Activated CD4-positive, alpha-beta T cell treated with anti-CD3 and anti-CD28 coated beads, Interleukin-10, Interleukin-2, amounts not matched to agents 100 ng/mL and 50 ng/mL, durations not matched to agents 16 hours and 8 hours (primary cell): Measurements from ENCODE around the gene NT5DC4.
A peak's percentile ranks its signal among the peaks of the same experiment; 100 is the strongest.

Source experiments
- DNase-seq: peaks from one replicate; pipeline ENCODE4 v3.0.0-alpha.2; 2020

Gene NT5DC4

DNA sequence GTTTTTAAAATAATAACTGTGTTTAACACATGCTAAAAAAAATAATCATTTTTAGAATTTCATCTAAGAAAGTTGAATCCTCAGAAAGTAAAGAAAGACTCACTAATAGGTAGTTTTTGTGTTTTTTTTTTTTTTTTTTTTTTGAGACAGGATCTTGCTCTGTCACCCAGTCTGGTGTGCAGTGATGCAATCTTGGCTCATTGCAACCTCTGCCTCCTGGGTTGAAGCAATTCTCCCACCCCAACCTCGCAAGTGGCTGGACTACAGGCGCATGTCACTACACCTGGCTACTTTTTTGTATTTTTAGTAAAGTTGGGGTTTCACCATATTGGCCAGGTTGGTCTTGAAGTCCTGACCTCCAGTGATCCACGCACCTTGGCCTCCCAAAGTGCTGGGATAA, 36.4 kb downstream of the NT5DC4 start:
- DNase-seq: no peak

DNA sequence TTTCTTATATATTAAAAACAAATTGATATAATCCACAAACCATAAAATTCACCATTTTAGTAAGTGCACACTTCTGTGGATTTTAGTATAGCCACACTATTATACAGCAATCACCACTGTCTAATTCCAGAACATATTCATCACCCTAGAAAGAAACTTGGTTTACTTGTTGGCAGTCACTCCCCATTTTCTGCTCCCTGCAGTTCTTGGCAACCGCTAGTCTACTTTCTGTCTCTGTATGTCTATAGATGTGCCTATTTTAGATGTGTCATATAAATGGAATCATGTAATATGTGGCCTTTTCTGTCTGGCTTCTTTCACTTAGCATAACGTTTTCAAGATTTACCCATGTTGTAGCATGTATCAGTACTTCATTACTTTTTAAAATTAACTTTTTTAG, 37.9 kb downstream of the NT5DC4 start:
- no peak for DNase-seq

- DNase-seq: no peak
Measured at GRCh38 chr2:112760149-112760548, 39.3 kb downstream of the NT5DC4 start.

- no peak for DNase-seq
Measured at GRCh38 chr2:112762276-112762675, 41.5 kb downstream of the NT5DC4 start.

DNA sequence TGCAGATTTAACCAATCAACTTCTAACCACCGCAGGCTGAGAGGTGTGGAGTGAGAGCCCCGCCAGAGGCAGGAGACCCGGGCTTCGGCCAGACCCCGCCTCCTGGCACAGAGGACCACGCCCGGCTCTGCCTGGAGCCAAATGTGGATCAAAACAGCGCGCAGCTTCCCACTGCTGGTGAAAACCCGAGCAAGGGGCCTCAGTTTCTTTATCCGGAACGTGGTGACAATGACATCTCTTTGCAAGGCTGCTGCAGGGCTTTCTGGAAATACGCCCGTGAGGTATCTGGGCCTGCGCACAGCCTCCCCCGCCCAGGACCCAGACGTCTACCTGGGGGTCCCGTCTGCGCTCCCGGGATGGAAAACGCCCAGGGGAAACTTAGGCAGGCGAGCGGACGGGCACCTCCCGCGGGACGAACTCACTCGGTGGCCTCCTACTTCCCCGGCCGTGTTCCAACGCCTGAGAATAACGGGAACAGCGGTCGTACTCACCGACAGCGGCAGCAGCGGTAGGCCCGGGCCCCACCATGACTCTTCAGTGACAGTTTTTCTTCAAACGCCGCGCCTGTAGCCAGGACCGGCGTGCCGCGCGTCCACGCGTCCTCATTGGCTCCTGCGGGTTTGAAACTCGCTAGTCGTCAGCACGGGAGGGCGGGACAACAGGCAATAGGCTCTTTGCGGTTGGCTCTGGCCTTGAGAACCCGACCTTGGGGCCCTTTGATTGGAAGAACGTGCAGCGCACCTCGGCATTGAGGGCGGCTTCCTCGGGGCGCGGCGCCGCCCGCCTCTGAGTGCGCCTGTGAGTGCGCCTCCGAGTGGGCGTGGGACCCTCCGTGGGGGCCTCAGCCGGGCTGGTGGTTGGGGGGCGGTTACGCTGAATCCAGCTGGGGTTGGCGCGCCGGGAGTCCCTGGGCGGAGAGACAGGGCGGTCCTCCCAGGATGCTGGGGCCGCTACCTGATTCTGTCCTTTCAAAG, 43.5 kb downstream of the NT5DC4 start, which contains the start of gene CKAP2L:
TSS of gene CKAP2L (minus strand) at position 539 of the 974 bp plus-strand sequence. CDS start at position 528, 11 bp downstream.
- DNase-seq: peak; percentile 99

DNA sequence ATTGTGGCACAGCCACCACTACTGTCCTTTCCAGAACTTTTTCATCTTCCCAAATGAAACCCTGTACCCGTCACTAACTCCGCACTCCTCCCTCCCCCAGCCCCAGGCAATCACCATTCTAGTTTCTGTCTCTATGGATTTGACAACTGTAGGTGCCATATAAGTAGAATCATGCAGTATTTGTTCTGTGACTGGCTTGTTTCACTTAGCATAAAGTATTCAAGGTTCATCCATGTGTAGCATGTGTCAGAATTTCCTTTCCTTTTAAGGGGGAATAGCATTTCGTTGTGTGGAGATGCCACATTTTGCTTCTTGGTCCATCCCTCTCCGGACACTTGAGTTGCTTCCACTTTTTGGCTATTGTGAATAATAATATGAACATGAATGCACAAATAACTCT, 44.4 kb downstream of the NT5DC4 start:
- DNase-seq: no peak

DNA sequence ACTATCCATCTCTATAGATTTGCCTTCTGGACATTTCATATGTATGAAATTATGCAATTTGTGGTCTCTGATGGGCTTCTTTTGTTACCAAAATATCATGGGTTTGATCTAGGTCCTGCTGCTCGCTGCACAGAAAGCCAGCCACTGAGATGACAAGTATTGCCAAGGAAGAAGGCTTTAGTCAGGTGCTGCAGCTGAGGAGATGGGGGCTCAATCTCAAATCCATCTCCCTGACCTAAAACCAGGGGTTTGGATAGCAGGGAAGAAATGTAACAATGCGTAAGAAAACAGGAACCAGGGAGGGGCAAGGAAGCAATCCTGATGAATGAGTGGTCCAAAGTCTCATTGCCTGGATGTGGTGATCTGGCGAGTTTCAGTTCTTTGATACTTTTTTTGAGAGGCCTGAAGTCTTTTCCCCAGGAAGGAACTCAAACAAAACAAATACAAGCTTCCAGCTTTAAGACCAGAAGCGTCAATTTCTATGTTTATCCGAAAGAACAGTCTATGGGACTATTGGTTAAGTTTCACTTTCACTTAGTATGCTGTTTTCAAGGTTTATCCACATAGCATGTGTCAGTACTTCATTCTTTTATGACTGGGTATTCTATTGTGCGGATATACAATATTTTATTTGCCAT, 47.0 kb downstream of the NT5DC4 start:
- DNase-seq: no peak

DNA sequence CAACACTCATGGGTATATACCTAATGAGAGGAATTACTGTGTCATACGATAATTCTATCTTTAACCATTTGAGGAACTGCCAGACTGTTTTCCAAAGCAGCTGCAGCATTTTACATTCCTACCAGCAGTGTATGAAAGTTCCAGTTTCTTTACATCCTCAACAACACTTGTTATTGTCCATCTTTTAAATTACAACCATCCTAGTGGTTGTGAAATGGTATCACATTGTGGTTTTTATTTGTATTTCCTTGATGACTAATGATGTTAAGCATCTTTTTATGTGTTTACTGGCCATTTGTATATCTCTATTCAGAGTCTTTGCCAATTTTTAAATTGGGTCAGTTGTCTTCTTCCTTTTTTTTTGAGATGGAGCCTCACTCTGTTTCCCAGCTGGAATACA, 47.6 kb downstream of the NT5DC4 start:
- no peak for DNase-seq

- DNase-seq: no peak
Measured at GRCh38 chr2:112772322-112772721, 51.5 kb downstream of the NT5DC4 start.

- no peak for DNase-seq
Measured at GRCh38 chr2:112772911-112773475, 52.2 kb downstream of the NT5DC4 start.

- no peak for DNase-seq
Measured at GRCh38 chr2:112773556-112773955, 52.7 kb downstream of the NT5DC4 start.

DNA sequence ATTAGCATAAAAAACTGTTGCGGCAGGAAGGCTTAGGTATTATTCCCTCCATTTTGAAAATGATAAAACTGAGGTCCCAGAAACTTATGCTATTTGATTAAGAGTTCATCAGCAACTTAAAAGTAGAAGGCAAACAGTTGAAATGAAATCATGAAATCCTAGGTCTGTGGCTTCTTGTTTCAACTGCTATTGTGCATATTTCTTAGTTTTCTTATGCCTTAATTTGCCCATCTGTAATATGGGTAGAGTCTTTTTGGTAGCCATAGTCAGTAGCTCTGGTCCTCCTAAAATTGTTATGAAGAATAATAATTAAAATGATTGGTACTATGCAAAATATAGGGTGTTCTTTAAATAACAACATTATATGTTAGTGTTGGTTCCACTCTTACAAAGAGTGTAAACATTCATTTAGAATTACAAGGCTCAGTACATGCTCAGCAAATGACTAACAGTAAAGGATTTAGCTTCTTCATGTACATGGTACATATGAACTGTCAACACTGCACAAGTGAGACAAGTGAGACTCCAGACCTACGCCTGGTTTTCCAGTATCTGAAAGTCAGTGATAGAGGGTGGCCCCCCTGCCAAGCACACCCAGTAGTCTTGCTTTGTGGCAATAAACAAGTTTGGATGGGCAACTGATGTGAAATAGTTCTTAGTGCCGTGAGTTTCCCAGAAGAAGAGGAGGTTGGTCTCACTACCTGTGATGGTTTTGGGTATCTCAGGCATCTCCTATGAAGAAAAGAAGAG, 53.9 kb downstream of the NT5DC4 start:
- no peak for DNase-seq

- DNase-seq: no peak
Measured at GRCh38 chr2:112776113-112776512, 55.3 kb downstream of the NT5DC4 start.

DNA sequence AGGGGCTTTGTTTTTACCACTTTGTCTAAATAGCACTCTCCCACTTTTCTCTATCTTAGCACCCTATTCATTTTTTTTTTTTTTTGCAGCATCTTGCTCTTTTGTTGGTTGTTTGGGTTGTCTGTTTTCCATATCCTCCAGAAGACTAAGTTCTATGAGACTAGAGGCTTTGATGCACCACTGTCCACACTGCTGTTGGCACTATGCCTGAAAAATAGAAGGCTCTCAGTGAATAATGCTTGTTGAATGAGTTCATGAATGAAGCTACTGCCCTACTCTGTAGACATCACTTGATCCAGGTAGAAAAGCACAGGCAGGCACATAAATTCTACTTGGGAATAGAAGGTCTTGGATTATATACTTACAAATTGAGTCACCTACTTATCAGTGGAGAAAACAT, 56.2 kb downstream of the NT5DC4 start:
- DNase-seq: no peak

DNA sequence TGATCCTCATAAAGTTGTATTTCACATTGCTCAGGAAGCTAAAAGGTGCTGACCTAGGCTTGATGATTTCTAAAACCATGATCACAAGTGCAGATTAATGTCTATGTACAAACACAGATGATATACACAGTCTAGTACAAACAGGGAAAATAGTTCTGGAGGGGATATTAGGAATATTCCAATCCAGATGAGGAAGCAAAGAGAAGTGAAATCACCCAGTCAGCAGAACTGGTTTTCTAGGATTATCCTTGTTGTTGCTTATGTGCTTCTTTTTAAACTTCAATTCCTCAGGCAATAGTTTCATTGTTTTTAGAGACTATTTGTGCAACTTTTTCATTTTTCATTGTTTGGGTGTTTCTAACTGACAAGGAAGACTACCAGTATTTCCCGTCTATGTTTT, 58.8 kb downstream of the NT5DC4 start:
- no peak for DNase-seq

- DNase-seq: no peak
Measured at GRCh38 chr2:112782234-112782799, 61.5 kb downstream of the NT5DC4 start.

DNA sequence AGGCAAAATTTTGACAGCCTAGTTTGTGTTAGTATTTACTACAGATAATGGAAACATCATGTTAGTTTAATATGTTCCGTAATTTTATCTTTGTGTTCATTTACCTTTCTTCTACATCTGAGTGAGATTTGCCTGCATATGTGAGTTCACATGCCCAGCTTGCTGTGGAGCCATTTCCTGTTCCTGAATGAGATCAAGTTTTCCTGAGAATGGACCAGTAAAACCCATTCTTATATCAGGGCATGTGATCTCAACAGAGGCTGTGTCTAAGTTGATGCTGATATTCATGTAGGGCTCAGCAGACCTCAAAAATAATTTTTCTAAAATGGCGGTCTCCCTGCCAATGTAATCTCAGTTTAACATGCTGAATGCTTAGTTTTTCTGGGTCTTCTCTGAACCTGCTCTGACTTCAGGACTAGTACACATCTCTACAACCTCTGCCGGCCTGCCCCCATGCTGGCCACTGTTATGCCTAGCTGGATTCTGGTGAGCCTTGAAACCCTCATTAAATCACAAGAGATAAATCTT, 62.4 kb downstream of the NT5DC4 start:
- no peak for DNase-seq

GRCh38 chr2:112784199-112785189, 63.7 kb downstream of the NT5DC4 start, which contains the start of gene IL1A:
TSS of gene IL1A (minus strand) at chr2:112784493. CDS start at chr2:112783770, 723 bp downstream.
- DNase-seq: peak; percentile 55

DNA sequence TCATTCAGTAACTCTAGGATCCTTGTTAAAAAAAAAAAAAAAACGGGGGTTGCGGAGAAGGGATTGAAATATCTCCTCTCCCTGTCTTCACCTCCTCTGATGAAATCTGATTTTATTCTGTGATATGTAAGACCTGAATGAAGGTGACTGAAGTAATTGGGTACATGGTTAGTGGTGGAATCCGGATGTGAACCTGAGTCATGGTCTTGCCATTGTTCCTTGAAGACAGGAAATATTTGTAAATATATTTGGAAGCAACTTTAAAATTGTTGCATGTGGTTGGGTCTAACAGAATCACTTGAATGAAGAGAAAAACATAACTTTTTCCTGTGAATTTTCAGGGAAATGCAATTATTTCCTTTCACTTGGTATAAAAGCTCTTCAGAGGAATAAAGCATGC, 66.5 kb downstream of the NT5DC4 start:
- DNase-seq: no peak

GRCh38 chr2:112787729-112788393, 67.0 kb downstream of the NT5DC4 start:
- DNase-seq: no peak
